ENCODE measurements around the gene NDC1.
"Not testable (repeated sequence)": the region's sequence is repeated elsewhere in the genome, so short reads cannot be mapped to it uniquely, and the experiment has no call there.

Gene NDC1

DNA sequence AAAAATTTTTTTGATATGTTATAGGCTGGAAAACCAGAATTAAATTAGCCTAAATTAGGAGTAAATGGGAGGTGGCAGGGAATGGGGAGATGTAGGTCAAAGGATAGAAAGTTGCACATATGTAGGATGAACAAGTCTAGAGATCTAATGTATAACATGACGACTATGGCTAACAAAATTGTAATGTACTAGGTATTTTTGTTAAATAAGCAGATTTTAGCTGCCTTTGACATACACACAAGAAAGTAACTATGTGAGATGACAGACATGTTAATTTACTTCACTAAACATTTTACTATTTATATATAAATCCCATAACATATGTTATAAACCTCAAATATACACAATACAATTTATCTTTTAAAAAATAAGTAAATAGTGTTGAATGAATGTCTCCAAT is 68.9 kb downstream of the NDC1 start:
- DNase-seq, result no peak
- Mint-ChIP-seq H3K27me3 (no peaks in the 10 kb centered on the region), H3K36me3 (peaks cover 46% of the 10 kb centered on the region), H3K27ac (no peak overlapping the region), H3K4me1 (peaks cover 24% of the 10 kb centered on the region), H3K4me3 (no peak overlapping the region), H3K9me3 (no peaks in the 10 kb centered on the region)
- CTCF ChIA-PET, result interaction anchor here (0.6 kb wide), 1 partner anchor 61 kb away, joined by 3 read pairs; no protein-coding TSS in a partner anchor

GRCh38 chr1:53766831-53767405 is 71.2 kb downstream of the NDC1 start:
- Mint-ChIP-seq H3K27ac (peak overlapping the region; percentile 78), H3K27me3 (no peaks in the 10 kb centered on the region), H3K4me3 (no peak overlapping the region), H3K4me1 (peaks cover 24% of the 10 kb centered on the region), H3K9me3 (no peaks in the 10 kb centered on the region), H3K36me3 (peaks cover 49% of the 10 kb centered on the region)
- CTCF ChIA-PET, result no interaction called here
- DNase-seq, result no peak

GRCh38 chr1:53766194-53766742 is 71.8 kb downstream of the NDC1 start:
- no peaks in the 10 kb centered on the region for H3K9me3 Mint-ChIP-seq
- no peak for DNase-seq
- CTCF ChIA-PET, result interaction anchor here (0.9 kb wide), 1 partner anchor 281 kb away, joined by 4 read pairs; no protein-coding TSS in a partner anchor
- peaks cover 24% of the 10 kb centered on the region for H3K4me1 Mint-ChIP-seq
- peaks cover 46% of the 10 kb centered on the region for H3K36me3 Mint-ChIP-seq
- no peak overlapping the region for H3K4me3 Mint-ChIP-seq
- no peaks in the 10 kb centered on the region for H3K27me3 Mint-ChIP-seq
- peak overlapping the region; percentile 78 for H3K27ac Mint-ChIP-seq

GRCh38 chr1:53765657-53766056 is 72.4 kb downstream of the NDC1 start:
- Mint-ChIP-seq H3K4me3 (no peak overlapping the region), H3K27me3 (no peaks in the 10 kb centered on the region), H3K36me3 (peaks cover 40% of the 10 kb centered on the region), H3K9me3 (no peaks in the 10 kb centered on the region), H3K4me1 (peaks cover 24% of the 10 kb centered on the region), H3K27ac (peak overlapping the region; percentile 75)
- no peak for DNase-seq
- CTCF ChIA-PET, result interaction anchor here (0.9 kb wide), 1 partner anchor 280 kb away, joined by 4 read pairs; no protein-coding TSS in a partner anchor

DNA sequence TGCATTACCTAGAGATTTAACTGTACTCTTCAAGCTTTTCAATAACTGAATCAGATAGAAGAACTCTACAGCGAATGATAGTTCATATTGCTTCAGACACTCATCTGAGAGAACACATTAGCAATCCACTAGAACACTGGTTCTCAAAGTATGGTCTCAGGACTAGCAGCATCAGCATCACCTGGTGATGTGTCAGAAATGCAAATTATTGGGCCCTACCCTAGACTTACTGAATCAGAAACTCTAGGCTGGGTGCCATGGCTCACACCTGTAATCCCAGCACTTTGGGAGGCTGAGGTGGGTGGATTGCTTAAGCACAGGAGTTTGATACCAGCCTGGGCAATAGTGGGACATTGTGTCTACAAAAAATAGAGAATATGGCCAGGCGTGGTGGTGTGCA is 74.2 kb downstream of the NDC1 start:
- H3K9me3 Mint-ChIP-seq, result no peaks in the 10 kb centered on the region
- no peak overlapping the region for H3K4me3 Mint-ChIP-seq
- CTCF ChIA-PET, result no interaction called here
- no peaks in the 10 kb centered on the region for H3K27me3 Mint-ChIP-seq
- no peak overlapping the region for H3K27ac Mint-ChIP-seq
- peaks cover 33% of the 10 kb centered on the region for H3K36me3 Mint-ChIP-seq
- no peak for DNase-seq
- H3K4me1 Mint-ChIP-seq, result peaks cover 24% of the 10 kb centered on the region

- CTCF ChIA-PET, result interaction anchor here (1.7 kb wide), 1 partner anchor 9 kb away, joined by 7 read pairs; no protein-coding TSS in a partner anchor
- no peak overlapping the region for H3K4me3 Mint-ChIP-seq
- no peak for DNase-seq
- no peaks in the 10 kb centered on the region for H3K9me3 Mint-ChIP-seq
- H3K27me3 Mint-ChIP-seq, result no peaks in the 10 kb centered on the region
- peaks cover 24% of the 10 kb centered on the region for H3K4me1 Mint-ChIP-seq
- peaks cover 29% of the 10 kb centered on the region for H3K36me3 Mint-ChIP-seq
- no peak overlapping the region for H3K27ac Mint-ChIP-seq
Observed at GRCh38 chr1:53763461-53763860, 74.6 kb downstream of the NDC1 start.

DNA sequence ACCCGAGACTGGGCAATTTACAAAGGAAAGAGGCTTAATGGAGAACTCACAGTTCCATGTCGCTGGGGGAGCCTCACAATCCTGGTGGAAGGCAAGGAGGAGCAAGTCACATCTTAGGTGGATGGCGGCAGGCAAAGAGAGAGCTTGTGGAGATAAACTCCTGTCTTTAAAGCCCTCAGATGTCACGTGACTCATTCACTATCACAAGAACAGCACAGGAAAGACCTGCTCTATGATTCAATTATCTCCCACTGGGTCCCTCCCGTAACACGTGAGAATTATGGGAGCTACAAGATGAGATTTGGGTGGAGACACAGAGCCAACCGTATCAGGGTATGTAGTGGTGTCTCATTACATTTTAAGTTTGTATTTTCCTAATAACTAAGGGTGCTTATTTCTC is 77.6 kb downstream of the NDC1 start:
- H3K9me3 Mint-ChIP-seq, H3K4me1 Mint-ChIP-seq, H3K27me3 Mint-ChIP-seq, CTCF ChIA-PET, DNase-seq, H3K36me3 Mint-ChIP-seq, H3K4me3 Mint-ChIP-seq, H3K27ac Mint-ChIP-seq: not testable (repeated sequence)

- Mint-ChIP-seq H3K9me3 (no peaks in the 10 kb centered on the region), H3K27me3 (no peaks in the 10 kb centered on the region), H3K36me3 (no peaks in the 10 kb centered on the region), H3K27ac (no peak overlapping the region), H3K4me1 (no peaks in the 10 kb centered on the region), H3K4me3 (no peak overlapping the region)
- CTCF ChIA-PET, result interaction anchor here (1.0 to 1.4 kb wide), 2 partner anchors 30 to 69 kb away, joined by 3 read pairs; no protein-coding TSS in a partner anchor
- no peak for DNase-seq
Observed at GRCh38 chr1:53755874-53756273, 82.2 kb downstream of the NDC1 start.

DNA sequence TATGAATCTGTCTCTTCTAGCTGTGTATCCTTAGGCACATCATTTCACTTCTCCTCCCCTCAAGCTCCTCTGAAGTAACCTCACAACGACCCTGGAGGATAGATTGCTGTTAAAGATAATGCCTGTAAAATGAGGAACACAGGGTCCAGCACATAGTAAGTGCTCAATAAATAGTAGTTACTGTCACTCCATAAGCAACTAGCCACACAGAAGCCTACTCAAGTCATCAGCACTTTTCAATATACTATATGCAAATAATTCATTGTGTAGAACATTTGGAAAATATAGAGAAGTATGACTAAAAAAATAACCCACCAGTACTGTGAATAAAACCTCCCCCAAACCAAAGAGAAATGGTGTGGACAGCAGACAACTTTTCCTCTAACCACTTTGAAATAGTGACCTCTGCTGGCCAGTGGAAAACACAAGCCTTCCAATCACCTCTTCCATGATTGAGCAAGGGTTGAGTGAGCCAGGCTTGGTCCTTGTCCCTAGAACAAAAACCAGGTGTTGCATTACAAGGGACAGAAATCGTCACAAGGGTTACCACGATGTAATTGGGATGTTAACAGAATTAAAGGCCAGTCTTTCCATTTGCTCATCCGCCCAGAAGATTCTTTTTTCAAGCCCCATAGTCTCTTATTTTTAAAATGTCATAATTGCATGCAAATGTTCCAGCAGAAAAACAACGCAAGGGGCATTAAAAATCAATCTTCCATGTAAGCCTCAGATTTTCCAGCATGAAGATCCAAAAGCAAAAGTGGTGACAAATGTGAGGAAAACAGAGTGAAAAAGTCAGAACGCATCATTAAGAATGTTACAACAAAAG is 83.4 kb downstream of the NDC1 start:
- no peaks in the 10 kb centered on the region for H3K36me3 Mint-ChIP-seq
- CTCF ChIA-PET, result interaction anchor here (0.9 to 1.5 kb wide), 6 partner anchors 8 to 270 kb away, joined by 3 to 7 read pairs (median 4); no protein-coding TSS in a partner anchor
- H3K27me3 Mint-ChIP-seq, result peaks cover 2% of the 10 kb centered on the region
- H3K27ac Mint-ChIP-seq, result no peak overlapping the region
- DNase-seq, result peak; percentile 49
- no peaks in the 10 kb centered on the region for H3K4me1 Mint-ChIP-seq
- H3K9me3 Mint-ChIP-seq, result no peaks in the 10 kb centered on the region
- H3K4me3 Mint-ChIP-seq, result no peak overlapping the region

- CTCF ChIA-PET, result interaction anchor here (0.8 to 1.6 kb wide), 2 partner anchors 266 to 485 kb away, joined by 3 read pairs; no protein-coding TSS in a partner anchor
- H3K4me3 Mint-ChIP-seq, result no peak overlapping the region
- peaks cover 18% of the 10 kb centered on the region for H3K27me3 Mint-ChIP-seq
- no peaks in the 10 kb centered on the region for H3K36me3 Mint-ChIP-seq
- H3K4me1 Mint-ChIP-seq, result no peaks in the 10 kb centered on the region
- DNase-seq, result no peak
- no peaks in the 10 kb centered on the region for H3K9me3 Mint-ChIP-seq
- no peak overlapping the region for H3K27ac Mint-ChIP-seq
Observed at GRCh38 chr1:53752281-53752680, 85.8 kb downstream of the NDC1 start.

DNA sequence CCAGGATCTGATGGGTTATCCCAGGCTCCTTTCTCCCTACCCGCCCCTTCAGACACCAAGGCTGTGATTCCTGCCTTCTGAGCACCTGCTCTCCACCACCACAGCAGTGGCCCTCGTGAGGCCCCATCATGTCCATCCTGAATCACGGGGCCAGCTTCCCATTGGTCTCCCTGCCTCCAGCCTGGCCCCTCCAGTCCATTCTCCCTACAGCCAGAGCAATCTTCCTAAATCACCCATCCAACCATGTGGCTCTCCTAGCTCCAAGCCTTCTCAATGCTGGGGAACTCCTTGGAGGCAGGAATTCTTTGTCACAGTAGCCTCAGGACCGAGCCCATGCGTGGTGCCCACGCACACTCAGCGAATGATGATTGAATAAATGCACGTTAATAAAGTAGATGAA is 90.3 kb downstream of the NDC1 start:
- CTCF ChIA-PET, result no interaction called here
- no peak overlapping the region for H3K4me3 Mint-ChIP-seq
- H3K27ac Mint-ChIP-seq, result no peak overlapping the region
- no peaks in the 10 kb centered on the region for H3K4me1 Mint-ChIP-seq
- no peak for DNase-seq
- H3K27me3 Mint-ChIP-seq, result peaks cover 43% of the 10 kb centered on the region
- no peaks in the 10 kb centered on the region for H3K36me3 Mint-ChIP-seq
- peaks cover 1% of the 10 kb centered on the region for H3K9me3 Mint-ChIP-seq

DNA sequence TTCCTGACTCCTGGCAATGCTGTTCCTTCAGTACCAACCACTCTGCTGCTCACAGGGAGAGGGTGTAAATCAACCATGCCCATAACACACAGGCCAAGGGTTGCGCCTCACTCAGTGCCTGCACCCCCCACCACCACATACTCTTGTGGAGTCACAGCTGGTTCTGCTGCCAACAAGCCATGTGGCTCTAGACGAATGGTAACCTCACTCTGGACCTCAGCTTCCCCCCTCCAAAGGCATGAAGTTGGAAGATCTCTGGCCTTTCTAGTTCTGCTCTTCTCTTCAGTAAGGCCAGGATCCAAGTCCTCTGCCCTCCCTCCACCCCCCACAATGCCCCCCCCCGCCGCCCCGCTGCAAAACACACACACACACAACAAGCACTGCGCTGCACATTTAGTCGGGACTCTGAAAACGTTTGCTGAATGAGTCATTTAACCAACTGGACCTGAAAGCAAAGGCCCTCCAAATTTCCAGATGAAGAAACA is 97.4 kb downstream of the NDC1 start:
- peaks cover 85% of the 10 kb centered on the region for H3K27me3 Mint-ChIP-seq

DNA sequence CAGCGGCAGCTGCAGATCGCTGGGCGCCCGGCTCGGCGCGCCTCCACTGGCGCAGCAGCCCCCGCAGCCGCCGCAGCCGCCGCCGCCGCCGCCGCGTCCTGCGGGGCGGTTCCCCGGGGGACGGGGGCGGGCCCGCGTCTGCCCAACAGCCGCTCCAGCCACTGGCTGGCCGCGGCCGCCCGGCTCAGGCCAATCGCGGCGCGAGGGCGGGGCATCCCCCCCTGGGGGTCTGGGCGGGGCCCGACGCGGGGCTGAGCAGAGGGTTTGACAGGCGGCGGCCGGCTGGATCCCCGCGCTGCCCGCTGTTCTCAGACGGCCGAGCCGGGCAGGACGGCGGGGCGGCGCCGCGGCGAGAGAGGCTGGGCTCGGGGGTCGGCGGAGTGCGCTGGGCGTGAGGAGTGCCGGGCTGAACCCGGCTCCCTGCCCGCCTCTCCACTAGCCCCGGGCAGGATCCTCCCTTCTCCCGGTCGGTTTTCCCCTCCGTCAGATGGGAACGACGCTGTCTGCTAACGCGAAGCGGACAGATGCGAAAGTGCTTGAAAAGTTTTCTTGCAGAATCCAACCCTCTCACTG is 98.9 kb downstream of the NDC1 start, which contains the start of gene GLIS1:
GLIS1 (minus strand) TSS at position 56 of the 573 bp plus-strand sequence. CDS start 1,100 bp downstream, outside the sequence.
- Mint-ChIP-seq H3K9me3 (peaks cover 4% of the 10 kb centered on the region), H3K4me1 (peaks cover 4% of the 10 kb centered on the region), H3K27me3 (peaks cover 94% of the 10 kb centered on the region), H3K36me3 (no peaks in the 10 kb centered on the region), H3K27ac (no peak within 1 kb of the TSS), H3K4me3 (peak within 1 kb of the TSS; percentile 62)
- CTCF ChIA-PET, result no interaction called here
- peak; percentile 72 for DNase-seq

More for the DNA sequence above, 97.4 kb downstream of the NDC1 start:
- no peak overlapping the region for H3K27ac Mint-ChIP-seq
- DNase-seq, result no peak
- H3K36me3 Mint-ChIP-seq, result no peaks in the 10 kb centered on the region
- CTCF ChIA-PET, result no interaction called here
- H3K4me1 Mint-ChIP-seq, result peaks cover 4% of the 10 kb centered on the region
- H3K9me3 Mint-ChIP-seq, result peaks cover 4% of the 10 kb centered on the region
- peak overlapping the region; percentile 24 for H3K4me3 Mint-ChIP-seq

Data from activated naive CD4-positive, alpha-beta T cell treated with anti-CD3 and anti-CD28 coated beads, Interleukin-2, amount 10 ng/mL, durations not matched to agents 7 days and 5 days (primary cell).